ENCODE measurements around the gene COPE.

DNA sequence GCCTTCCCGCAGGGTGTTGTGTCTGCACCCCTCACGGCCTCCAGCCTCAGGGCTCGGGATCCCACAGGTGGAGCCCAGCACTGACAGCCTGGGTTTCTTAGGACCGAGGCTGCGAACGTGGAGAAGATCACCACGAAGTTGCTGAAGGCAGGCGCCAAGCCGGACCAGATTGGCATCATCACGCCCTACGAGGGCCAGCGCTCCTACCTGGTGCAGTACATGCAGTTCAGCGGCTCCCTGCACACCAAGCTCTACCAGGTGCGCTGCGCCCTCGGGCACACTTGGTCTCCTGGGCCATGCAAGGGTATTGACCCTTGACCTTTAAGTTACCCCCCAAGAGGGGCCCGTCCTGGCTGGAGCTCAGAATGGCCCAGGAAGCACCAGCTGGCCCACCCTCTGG lies 58.5 kb downstream of the COPE start:
- TF ChIP-seq, protein P1, sequence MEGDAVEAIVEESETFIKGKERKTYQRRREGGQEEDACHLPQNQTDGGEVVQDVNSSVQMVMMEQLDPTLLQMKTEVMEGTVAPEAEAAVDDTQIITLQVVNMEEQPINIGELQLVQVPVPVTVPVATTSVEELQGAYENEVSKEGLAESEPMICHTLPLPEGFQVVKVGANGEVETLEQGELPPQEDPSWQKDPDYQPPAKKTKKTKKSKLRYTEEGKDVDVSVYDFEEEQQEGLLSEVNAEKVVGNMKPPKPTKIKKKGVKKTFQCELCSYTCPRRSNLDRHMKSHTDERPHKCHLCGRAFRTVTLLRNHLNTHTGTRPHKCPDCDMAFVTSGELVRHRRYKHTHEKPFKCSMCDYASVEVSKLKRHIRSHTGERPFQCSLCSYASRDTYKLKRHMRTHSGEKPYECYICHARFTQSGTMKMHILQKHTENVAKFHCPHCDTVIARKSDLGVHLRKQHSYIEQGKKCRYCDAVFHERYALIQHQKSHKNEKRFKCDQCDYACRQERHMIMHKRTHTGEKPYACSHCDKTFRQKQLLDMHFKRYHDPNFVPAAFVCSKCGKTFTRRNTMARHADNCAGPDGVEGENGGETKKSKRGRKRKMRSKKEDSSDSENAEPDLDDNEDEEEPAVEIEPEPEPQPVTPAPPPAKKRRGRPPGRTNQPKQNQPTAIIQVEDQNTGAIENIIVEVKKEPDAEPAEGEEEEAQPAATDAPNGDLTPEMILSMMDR (conservative IDR thresholded peaks at IDR 0.05) = no peak
- no peak for TF ChIP-seq EZH2 (IDR thresholded peaks at IDR 0.05; ENCODE audit: low read depth)

Measured in PC-9 (cell line).